Neural progenitor cell (in vitro differentiated cells): ENCODE results near the gene MYMX. TPM values are rescaled to one million over a fixed set of nuclear protein-coding genes. Genes with fewer than 3 reads are reported as not detected.
A peak's percentile ranks its signal among the peaks of the same experiment; 100 is the strongest.

Experiments
- DNase-seq: peaks from one replicate; pipeline ENCODE4 v3.0.0-alpha.2; 2016; ENCODE audit warnings: low spot score
- H2AFZ ChIP-seq: fragments of 200-600 bp; sonication (generic); replicated peaks from 2 replicates; pipeline ENCODE4 v1.6.1; 2016; ENCODE audit warnings: antibody characterized with exemption
- H3F3A ChIP-seq: fragments of 200-600 bp; sonication (generic); 2 replicates; pipeline ENCODE4 v1.6.1; 2016; ENCODE audit warnings: antibody characterized with exemption, low read depth
- H3K27ac ChIP-seq: fragments of 200-600 bp; sonication (generic); 2 replicates; pipeline ENCODE4 v1.5.1; 2016; ENCODE audit warnings: mild to moderate bottlenecking
- H3K27me3 ChIP-seq: fragments of 200-600 bp; sonication (generic); 2 replicates; pipeline ENCODE4 v1.6.1; 2016; ENCODE audit warnings: mild to moderate bottlenecking, moderate library complexity
- H3K36me3 ChIP-seq: fragments of 200-600 bp; sonication (generic); 2 replicates; pipeline ENCODE4 v1.5.1; 2016
- H3K4me1 ChIP-seq: fragments of 200-600 bp; sonication (generic); 2 replicates; pipeline ENCODE4 v1.6.1; 2016; ENCODE audit warnings: mixed run types
- H3K4me2 ChIP-seq: fragments of 200-600 bp; sonication (generic); 2 replicates; pipeline ENCODE4 v1.6.1; 2016
- H3K4me3 ChIP-seq: fragments of 200-600 bp; sonication (generic); 2 replicates; pipeline ENCODE4 v1.5.1; 2016
- H3K79me2 ChIP-seq: fragments of 200-600 bp; sonication (generic); 2 replicates; pipeline ENCODE4 v1.6.1; 2016; ENCODE audit warnings: low read depth
- H3K9ac ChIP-seq: fragments of 200-600 bp; sonication (generic); 2 replicates; pipeline ENCODE4 v1.6.1; 2016
- H3K9me3 ChIP-seq: fragments of 200-600 bp; sonication (generic); 2 replicates; pipeline ENCODE4 v1.5.1; 2016; ENCODE audit warnings: low read depth
- H4K20me1 ChIP-seq: fragments of 200-600 bp; sonication (generic); 2 replicates; pipeline ENCODE4 v1.6.1; 2016; ENCODE audit warnings: low read depth
- H3K27ac Mint-ChIP-seq: 3 replicates; pipeline ENCODE4 v1.8.0; 2021; ENCODE audit warnings: mixed read lengths
- H3K27me3 Mint-ChIP-seq: 2 replicates; pipeline ENCODE4 v1.8.0; 2022; ENCODE audit warnings: low read depth, mild to moderate bottlenecking, inconsistent platforms, moderate library complexity, mixed read lengths; ENCODE audit not compliant: insufficient read depth
- H3K36me3 Mint-ChIP-seq: 3 replicates; pipeline ENCODE4 v1.8.0; 2021; ENCODE audit warnings: mixed read lengths
- H3K4me1 Mint-ChIP-seq: 3 replicates; pipeline ENCODE4 v1.8.0; 2021; ENCODE audit warnings: mixed read lengths
- H3K4me3 Mint-ChIP-seq: 3 replicates; pipeline ENCODE4 v1.8.0; 2021; ENCODE audit warnings: mild to moderate bottlenecking, moderate library complexity, mixed read lengths
- H3K9me3 Mint-ChIP-seq: 3 replicates; pipeline ENCODE4 v1.8.0; 2020; ENCODE audit warnings: mixed read lengths
- CTCF ChIP-seq: fragments of 200-600 bp; sonication (generic); IDR thresholded peaks from 2 replicates; pipeline ENCODE4 v1.5.1; 2017; ENCODE audit warnings: antibody characterized with exemption, mild to moderate bottlenecking
- EZH2 ChIP-seq: fragments of 200-600 bp; sonication (generic); IDR thresholded peaks from 2 replicates; pipeline ENCODE4 v1.6.1; 2017; ENCODE audit warnings: antibody characterized with exemption, mild to moderate bottlenecking, moderate library complexity
- EZH2phosphoT487 ChIP-seq: fragments of 200-600 bp; sonication (generic); IDR thresholded peaks from 2 replicates; pipeline ENCODE4 v1.6.1; 2017; ENCODE audit warnings: antibody characterized with exemption
- total RNA-seq: library from RNA; depleted of rRNA; stranded (reverse); fragments of >200 nt; gene quantifications from 2 replicates; pipeline ENCODE4 v1.2.3, GENCODE V29; 2015; ENCODE audit warnings: low replicate concordance

MYMX gene
- total RNA-seq, 1 donor from 2014 or later = 0.54 TPM

- H3K4me3 ChIP-seq = peak overlapping the region; percentile 96
- Mint-ChIP-seq H3K4me1 (peaks cover 37% of the 10 kb centered on the region), H3K9me3 (no peaks in the 10 kb centered on the region), H3K4me3 (peak overlapping the region; percentile 91), H3K27me3 (peaks cover 15% of the 10 kb centered on the region), H3K27ac (no peak overlapping the region), H3K36me3 (peaks cover 35% of the 10 kb centered on the region)
- H3K79me2 ChIP-seq = peaks cover 62% of the 10 kb centered on the region
- H3K4me2 ChIP-seq = peak overlapping the region; percentile 99
- H3K36me3 ChIP-seq = peaks cover 26% of the 10 kb centered on the region
- DNase-seq = no peak
- no peak overlapping the region for H2AFZ ChIP-seq
- TF ChIP-seq CTCF (no peak), EZH2 (no peak), EZH2phosphoT487 (no peak)
- H3K27me3 ChIP-seq = no peaks in the 10 kb centered on the region
- H3K27ac ChIP-seq = peak overlapping the region; percentile 37
- H3K4me1 ChIP-seq = peaks cover 10% of the 10 kb centered on the region
- H3F3A ChIP-seq = peaks cover 76% of the 10 kb centered on the region
- peaks cover 64% of the 10 kb centered on the region for H4K20me1 ChIP-seq
- no peak overlapping the region for H3K9ac ChIP-seq
- H3K9me3 ChIP-seq = no peaks in the 10 kb centered on the region
These were observed 38.5 kb downstream of the MYMX start for GRCh38 chr6:44255105-44255808.

DNA sequence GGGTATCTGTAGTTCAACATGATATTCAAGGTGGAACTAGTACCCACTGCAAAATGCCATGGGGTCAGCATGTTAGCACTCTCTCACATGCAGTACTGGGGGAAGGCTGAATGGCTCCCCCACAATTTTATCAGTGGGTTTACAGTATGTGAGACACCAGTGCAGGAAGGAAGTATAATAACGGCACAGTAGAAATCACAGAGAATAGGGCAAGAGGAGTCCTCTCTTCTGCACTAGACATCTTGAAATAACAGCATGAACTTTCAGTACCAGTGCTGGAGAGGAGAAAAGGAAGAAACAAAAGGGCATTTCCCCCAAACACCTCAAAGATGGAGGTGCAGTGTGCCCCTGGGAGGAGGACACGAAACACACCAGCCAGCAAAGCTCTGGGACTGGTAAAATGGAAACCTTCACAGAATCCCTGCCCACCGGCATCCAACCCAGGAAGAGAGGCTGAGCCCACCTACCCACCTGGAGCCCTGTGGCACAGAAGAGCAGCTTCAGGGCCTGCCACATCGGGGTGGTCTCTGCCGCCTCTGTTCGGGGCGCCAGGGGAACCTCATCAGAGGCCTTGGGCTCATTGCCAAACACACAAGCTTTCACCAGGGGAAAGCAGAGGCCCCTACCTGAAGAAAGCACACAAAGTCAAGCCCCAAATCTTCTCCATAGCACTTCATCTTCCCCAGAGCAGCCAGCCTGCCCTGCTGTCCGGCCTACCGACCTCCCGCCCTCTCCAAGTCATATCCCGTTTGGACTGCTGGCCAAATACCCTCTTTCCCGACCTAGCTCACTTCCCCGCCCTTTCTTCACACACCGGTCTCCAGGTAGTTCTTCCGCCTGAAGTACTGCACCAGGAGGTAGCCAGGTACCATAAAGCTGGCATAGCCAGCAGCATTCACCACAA lies 39.4 kb downstream of the MYMX start:
- peaks cover 68% of the 10 kb centered on the region for H3F3A ChIP-seq
- no peak for TF ChIP-seq EZH2phosphoT487
- TF ChIP-seq CTCF = no peak
- no peak for TF ChIP-seq EZH2
- Mint-ChIP-seq H3K9me3 (no peaks in the 10 kb centered on the region), H3K27me3 (peaks cover 15% of the 10 kb centered on the region), H3K27ac (peak overlapping the region; percentile 24), H3K4me3 (peak overlapping the region; percentile 91), H3K4me1 (peaks cover 37% of the 10 kb centered on the region), H3K36me3 (peaks cover 28% of the 10 kb centered on the region)
- H4K20me1 ChIP-seq = peaks cover 55% of the 10 kb centered on the region
- H3K4me1 ChIP-seq = peaks cover 10% of the 10 kb centered on the region
- H3K9ac ChIP-seq = peak overlapping the region; percentile 82
- peaks cover 54% of the 10 kb centered on the region for H3K79me2 ChIP-seq
- DNase-seq = no peak
- peaks cover 17% of the 10 kb centered on the region for H3K36me3 ChIP-seq
- no peaks in the 10 kb centered on the region for H3K27me3 ChIP-seq
- peak overlapping the region; percentile 96 for H3K4me3 ChIP-seq
- peak overlapping the region; percentile 93 for H3K27ac ChIP-seq
- no peaks in the 10 kb centered on the region for H3K9me3 ChIP-seq
- H2AFZ ChIP-seq = no peak overlapping the region
- peak overlapping the region; percentile 99 for H3K4me2 ChIP-seq

DNA sequence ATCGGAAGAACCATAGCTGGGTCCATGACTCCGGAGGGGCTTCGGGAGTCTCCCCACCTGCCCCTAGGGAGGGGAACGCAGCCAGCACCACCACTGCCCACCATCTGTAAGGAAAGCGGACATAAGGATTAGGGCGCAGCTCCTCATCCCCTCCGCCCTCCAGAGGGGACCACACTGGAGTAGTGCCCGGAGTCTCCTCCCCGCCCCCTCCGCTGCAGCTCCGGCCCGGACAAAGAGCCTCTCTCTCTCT lies 40.0 kb downstream of the MYMX start:
- Mint-ChIP-seq H3K4me1 (peaks cover 36% of the 10 kb centered on the region), H3K4me3 (peak overlapping the region; percentile 91), H3K9me3 (no peaks in the 10 kb centered on the region), H3K27ac (peak overlapping the region; percentile 24), H3K27me3 (peaks cover 13% of the 10 kb centered on the region), H3K36me3 (peaks cover 23% of the 10 kb centered on the region)
- H3K9ac ChIP-seq = peak overlapping the region; percentile 82
- H3F3A ChIP-seq = peaks cover 62% of the 10 kb centered on the region
- no peaks in the 10 kb centered on the region for H3K27me3 ChIP-seq
- TF ChIP-seq CTCF = no peak
- no peak for TF ChIP-seq EZH2
- no peak for TF ChIP-seq EZH2phosphoT487
- peak overlapping the region; percentile 93 for H3K27ac ChIP-seq
- H4K20me1 ChIP-seq = peaks cover 50% of the 10 kb centered on the region
- H3K4me3 ChIP-seq = peak overlapping the region; percentile 96
- peaks cover 48% of the 10 kb centered on the region for H3K79me2 ChIP-seq
- H3K9me3 ChIP-seq = no peaks in the 10 kb centered on the region
- peak overlapping the region; percentile 96 for H2AFZ ChIP-seq
- peak overlapping the region; percentile 99 for H3K4me2 ChIP-seq
- H3K4me1 ChIP-seq = peaks cover 10% of the 10 kb centered on the region
- no peak for DNase-seq
- H3K36me3 ChIP-seq = peaks cover 11% of the 10 kb centered on the region
